HepG2 (cell line): ENCODE results near the gene COMMD4. TPM values are rescaled to one million over a fixed set of nuclear protein-coding genes. Genes with fewer than 3 reads are reported as not detected.

Source experiments
- ATAC-seq: fragments of 200-7000 bp; cut with Tn5 transposase; 3 replicates; pipeline ENCODE4 v1.9.1; 2020; ENCODE audit warnings: mild to moderate bottlenecking, moderate library complexity
- BruUV-seq: library from RNA; stranded (reverse); fragments of 400-500 nt; replicated peaks from 2 replicates; lab custom pipeline; 2021; lab: Mats Ljungman, UMichigan
- CTCF ChIA-PET: fragments of 300-600 bp; formaldehyde crosslinking; extraction: SDS; loops from one replicate; lab custom pipeline; 2021; ENCODE audit warnings: low total read pairs, inconsistent platforms, low intra/inter-chr PET ratio; lab: Yijun Ruan, JAX
- POLR2A ChIA-PET: fragments of 350-600 bp; sonication (Branson Sonifier 250); formaldehyde crosslinking; loops from one replicate; lab custom pipeline; 2020; ENCODE audit warnings: antibody characterized with exemption, inconsistent platforms; lab: Yijun Ruan, JAX
- DNase-seq: peaks from one replicate; pipeline ENCODE4 v3.0.0-alpha.2; 2015; ENCODE audit warnings: low spot score
- FAIRE-seq: peaks from 3 replicates; lab custom pipeline; 2011; peaks lifted over from hg19 to GRCh38; lab: Jason Lieb, UNC
- H2AFZ ChIP-seq: one replicate; pipeline ENCODE4 v1.6.1; 2011; ENCODE audit warnings: low read length, inconsistent platforms
- H3K27ac ChIP-seq: fragments of 300-600 bp; 3 replicates; pipeline ENCODE4 v1.8.0; 2011; ENCODE audit warnings: mixed run types, mild to moderate bottlenecking, mixed read lengths, low read length, inconsistent platforms; ENCODE audit not compliant: insufficient read depth; ENCODE audit errors: extremely low read length
- H3K27me3 ChIP-seq, 2 experiments: fragments of 200-600 bp in 1 of 2; 2 replicates in 1 of 2; 3 replicates in 1 of 2; pipeline versions ENCODE4 v1.6.0 to v1.8.0; 2011; ENCODE audit warnings: low read length in 2 of 2, mild to moderate bottlenecking in 2 of 2, moderate library complexity in 2 of 2, inconsistent platforms in 1 of 2; ENCODE audit not compliant: insufficient read depth in 2 of 2, control insufficient read depth in 1 of 2
- H3K36me3 ChIP-seq, 2 experiments: fragments of 200-600 bp in 1 of 2; replicated peaks in 1 of 2; 2 replicates in 1 of 2; 3 replicates in 1 of 2; pipeline versions ENCODE4 v1.5.1 to v1.8.0; 2011; ENCODE audit warnings: low read length in 2 of 2, inconsistent platforms in 1 of 2; ENCODE audit not compliant: insufficient read depth in 2 of 2, control insufficient read depth in 1 of 2
- H3K4me1 ChIP-seq: 2 replicates; pipeline ENCODE4 v1.5.1; 2012; ENCODE audit warnings: low read length, inconsistent platforms; ENCODE audit not compliant: insufficient read depth
- H3K4me2 ChIP-seq: 2 replicates; pipeline ENCODE4 v1.6.0; 2011; ENCODE audit warnings: low read depth, low read length, inconsistent platforms
- H3K4me3 ChIP-seq, 3 experiments: fragments of 200-600 bp in 1 of 3; sonication (generic), shearing (Covaris generic) in 1 of 3; replicated peaks in 1 of 3; 2 replicates each; pipeline ENCODE4 v1.5.1; 2011 to 2016; ENCODE audit warnings: low read length in 3 of 3, inconsistent platforms in 2 of 3, low read depth in 2 of 3, mild to moderate bottlenecking in 2 of 3, control low read depth in 1 of 3, mixed read lengths in 1 of 3; ENCODE audit not compliant: insufficient read depth in 1 of 3
- H3K79me2 ChIP-seq: one replicate; pipeline ENCODE4 v1.6.1; 2011; ENCODE audit warnings: low read length, inconsistent platforms; ENCODE audit not compliant: insufficient read depth
- H3K9ac ChIP-seq: 2 replicates; pipeline ENCODE4 v1.6.0; 2011; ENCODE audit warnings: mild to moderate bottlenecking, low read depth, low read length, inconsistent platforms; ENCODE audit not compliant: insufficient read depth
- H3K9me3 ChIP-seq: 2 replicates; pipeline ENCODE4 v1.5.1; 2012; ENCODE audit warnings: mild to moderate bottlenecking, low read length
- H4K20me1 ChIP-seq: 2 replicates; pipeline ENCODE4 v1.6.0; 2011; ENCODE audit warnings: inconsistent platforms, mild to moderate bottlenecking, low read length, moderate library complexity; ENCODE audit not compliant: insufficient read depth
- CCDC6 ChIP-seq: sonication (generic); formaldehyde crosslinking; IDR thresholded peaks from 2 replicates; pipeline ENCODE4 v1.8.1; 2022; ENCODE audit warnings: mild to moderate bottlenecking, missing genetic modification reagents, moderate library complexity
- DNMT1 ChIP-seq: sonication (generic); formaldehyde crosslinking; IDR thresholded peaks from 2 replicates; pipeline ENCODE4 v1.5.1; 2020; ENCODE audit warnings: mild to moderate bottlenecking, missing genetic modification reagents
- HES4 ChIP-seq: sonication (generic); formaldehyde crosslinking; IDR thresholded peaks from 2 replicates; pipeline ENCODE4 v1.9.0; 2021; ENCODE audit warnings: mild to moderate bottlenecking, missing genetic modification reagents, borderline replicate concordance
- TEAD3 ChIP-seq: optimal IDR thresholded peaks from 2 replicates; pipeline ENCODE3; 2016; ENCODE audit warnings: borderline replicate concordance
- ZNF20 ChIP-seq: sonication (generic); formaldehyde crosslinking; IDR thresholded peaks from 2 replicates; pipeline ENCODE4 v1.4.0; 2020; ENCODE audit warnings: mild to moderate bottlenecking, moderate library complexity, missing genetic modification reagents
- ZNF260 ChIP-seq: sonication (generic); formaldehyde crosslinking; IDR thresholded peaks from 2 replicates; pipeline ENCODE4 v1.4.0; 2020; ENCODE audit warnings: missing genetic modification reagents, low read depth, mild to moderate bottlenecking, borderline replicate concordance
- ZNF354B ChIP-seq: sonication (generic); formaldehyde crosslinking; IDR thresholded peaks from 2 replicates; pipeline ENCODE4 v1.8.0; 2022; ENCODE audit warnings: mild to moderate bottlenecking, missing genetic modification reagents
- ZNF710 ChIP-seq: sonication (generic); formaldehyde crosslinking; IDR thresholded peaks from 2 replicates; pipeline ENCODE4 v1.5.0; 2020; ENCODE audit warnings: mild to moderate bottlenecking, missing genetic modification reagents, borderline replicate concordance
- WGBS: methylation state at CpG from one replicate; pipeline ENCODE4 v1.1.6; 2017; ENCODE audit warnings: low lambda C conversion rate; 5-methylcytosine and 5-hydroxymethylcytosine counted together
- in situ Hi-C: cut with HindIII; loops from 2 replicates; pipeline ENCODE4 v1.10.0; 2017; ENCODE audit warnings: low pct_unique_long_range_greater_than_20kb; ENCODE audit not compliant: extremely low pct_ligation_motif_present
- intact Hi-C: fragments of 100-400 bp; cut with micrococcal nuclease; formaldehyde crosslinking; loops from one replicate; pipeline ENCODE4 v1.10.0; 2022; ENCODE audit not compliant: unreplicated experiment
- polyA plus RNA-seq, 8 experiments: library from polyadenylated mRNA; depleted of rRNA in 3 of 8; stranded (reverse) in 7 of 8; unstranded in 1 of 8; fragments of >200 nt; fragmentation: Illumina TruSeq in 4 of 8; extraction: Trizol in 4 of 8; gene quantifications; 2 replicates each; pipeline versions ENCODE4 v1.2.1 to v1.2.3, GENCODE V29; 2011 to 2016; ENCODE audit warnings: low read depth in 4 of 8, missing spikeins in 1 of 8, mixed read lengths in 1 of 8; ENCODE audit not compliant: insufficient read depth in 1 of 8
- total RNA-seq, 5 experiments: library from RNA; depleted of rRNA; stranded (reverse); fragments of >200 nt; fragmentation: Illumina TruSeq; extraction: Trizol; gene quantifications; 2 replicates each; pipeline ENCODE4 v1.2.3, GENCODE V29; 2016; ENCODE audit warnings: low read depth in 1 of 5
- TF ChIP-seq, protein P1 (sequence below): sonication (generic); formaldehyde crosslinking; IDR thresholded peaks from 2 replicates; pipeline ENCODE4 v1.4.0; 2020; ENCODE audit warnings: mild to moderate bottlenecking, missing genetic modification reagents
- TF ChIP-seq, protein P2 (sequence below): sonication (generic); formaldehyde crosslinking; IDR thresholded peaks from 2 replicates; pipeline ENCODE4 v1.5.0; 2020; ENCODE audit warnings: missing genetic modification reagents

The COMMD4 gene
- total and polyA plus RNA-seq, 2 of the 13 experiments (the other 11 are each of a cell fraction or from before 2014, with no cell fraction given), result 45.8 to 89.9 TPM

DNA sequence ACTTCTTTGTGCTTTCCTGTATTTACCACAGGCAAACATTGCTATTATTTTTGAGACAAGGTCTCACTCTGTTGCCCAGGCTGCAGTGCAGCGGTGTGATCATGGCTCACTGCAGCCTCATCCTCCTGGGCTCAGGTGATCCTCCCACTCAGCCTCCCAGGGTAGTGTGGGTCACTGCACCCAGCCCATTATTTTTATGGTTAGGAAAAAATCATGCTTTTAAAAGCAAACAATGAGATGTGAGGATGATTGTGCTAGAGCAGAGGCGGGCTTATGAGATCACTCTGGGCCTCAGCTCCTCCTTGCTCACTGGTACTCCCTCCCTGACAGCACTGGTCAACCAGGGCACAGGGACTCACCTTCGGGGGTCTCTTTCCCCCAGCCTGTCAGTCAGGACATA is 30.3 kb downstream of the COMMD4 start:
- no peak for DNase-seq
- Histone ChIP-seq H3K27me3 (no peaks in the 10 kb centered on the region), H3K9ac (no peak overlapping the region), H3K4me3 (no peak overlapping the region), H3K4me2 (no peak overlapping the region)
- in situ Hi-C loops, result loop anchor here (5.0 to 10.0 kb wide), 2 partner anchors 86 to 279 kb away; partner anchors contain the start of genes IMP3, SIN3A and SNX33
- BruUV-seq, result no TSS peak
- TF ChIP-seq, protein P1, sequence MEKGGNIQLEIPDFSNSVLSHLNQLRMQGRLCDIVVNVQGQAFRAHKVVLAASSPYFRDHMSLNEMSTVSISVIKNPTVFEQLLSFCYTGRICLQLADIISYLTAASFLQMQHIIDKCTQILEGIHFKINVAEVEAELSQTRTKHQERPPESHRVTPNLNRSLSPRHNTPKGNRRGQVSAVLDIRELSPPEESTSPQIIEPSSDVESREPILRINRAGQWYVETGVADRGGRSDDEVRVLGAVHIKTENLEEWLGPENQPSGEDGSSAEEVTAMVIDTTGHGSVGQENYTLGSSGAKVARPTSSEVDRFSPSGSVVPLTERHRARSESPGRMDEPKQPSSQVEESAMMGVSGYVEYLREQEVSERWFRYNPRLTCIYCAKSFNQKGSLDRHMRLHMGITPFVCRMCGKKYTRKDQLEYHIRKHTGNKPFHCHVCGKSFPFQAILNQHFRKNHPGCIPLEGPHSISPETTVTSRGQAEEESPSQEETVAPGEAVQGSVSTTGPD (CRISPR knock-in tag), result no peak
- TF ChIP-seq TEAD3 (CRISPR knock-in tag), result no peak
- TF ChIP-seq CCDC6, result no peak
- no peak for TF ChIP-seq ZNF260 (CRISPR knock-in tag)
- TF ChIP-seq HES4 (CRISPR knock-in tag), result no peak
- TF ChIP-seq, protein P2, sequence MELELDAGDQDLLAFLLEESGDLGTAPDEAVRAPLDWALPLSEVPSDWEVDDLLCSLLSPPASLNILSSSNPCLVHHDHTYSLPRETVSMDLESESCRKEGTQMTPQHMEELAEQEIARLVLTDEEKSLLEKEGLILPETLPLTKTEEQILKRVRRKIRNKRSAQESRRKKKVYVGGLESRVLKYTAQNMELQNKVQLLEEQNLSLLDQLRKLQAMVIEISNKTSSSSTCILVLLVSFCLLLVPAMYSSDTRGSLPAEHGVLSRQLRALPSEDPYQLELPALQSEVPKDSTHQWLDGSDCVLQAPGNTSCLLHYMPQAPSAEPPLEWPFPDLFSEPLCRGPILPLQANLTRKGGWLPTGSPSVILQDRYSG (CRISPR knock-in tag), result no peak
- no peak for TF ChIP-seq ZNF20 (CRISPR knock-in tag)
- TF ChIP-seq ZNF354B (CRISPR knock-in tag), result no peak
- no peak for TF ChIP-seq ZNF710
- no peak for TF ChIP-seq DNMT1 (CRISPR knock-in tag)
- TF ChIP-seq, all 625 proteins: peak for 0
- H3K9me3 ChIP-seq, result no peaks in the 10 kb centered on the region
- 0 out of 2 replicates have a peak, but pooled peaks cover 4% of the 10 kb centered on the region for H4K20me1 ChIP-seq
- H2AFZ ChIP-seq, result no peak overlapping the region
- ATAC-seq (no peak), FAIRE-seq (no peak)
- 92% methylated on average over 3 of the region's 3 CpGs for WGBS
- no peak overlapping the region for H3K27ac ChIP-seq
- intact Hi-C loops, result loop anchor here (5.0 to 10.0 kb wide), 2 partner anchors 86 to 319 kb away; partner anchors contain the start of gene SIN3A
- H3K4me1 ChIP-seq, result peaks cover 39% of the 10 kb centered on the region
- H3K79me2 ChIP-seq, result peaks cover 5% of the 10 kb centered on the region
- ChIA-PET CTCF (no interaction called here), POLR2A (interaction anchor here (1.0 kb wide), 1 partner anchor 13 kb away, joined by 3 read pairs; no protein-coding TSS in a partner anchor)
- H3K36me3 ChIP-seq, result peaks cover 8 to 38% of the 10 kb centered on the region in 2 experiments
